Measurements from ENCODE around the gene HESX1.

HESX1 gene

GRCh38 chr3:57227204-57227929, 27.6 kb upstream of the HESX1 start, which contains the start of gene APPL1:
TSS of gene APPL1 (plus strand) at chr3:57227729. CDS start at chr3:57227884, 155 bp downstream.
- TF ChIP-seq CTCF (IDR thresholded peaks at IDR 0.05; ENCODE audit: low read depth, low read length) = no peak

GRCh38 chr3:57226176-57226575, 26.4 kb upstream of the HESX1 start:
- no peak for TF ChIP-seq CTCF (IDR thresholded peaks at IDR 0.05; ENCODE audit: low read depth, low read length)
- no peak overlapping the region for H3K4me3 ChIP-seq (ENCODE audit: low read depth, low read length)

More at GRCh38 chr3:57227204-57227929, 27.6 kb upstream of the HESX1 start, which contains the start of gene APPL1:
- H3K4me3 ChIP-seq (ENCODE audit: low read depth, low read length) = peak within 1 kb of the TSS; percentile 85

DNA sequence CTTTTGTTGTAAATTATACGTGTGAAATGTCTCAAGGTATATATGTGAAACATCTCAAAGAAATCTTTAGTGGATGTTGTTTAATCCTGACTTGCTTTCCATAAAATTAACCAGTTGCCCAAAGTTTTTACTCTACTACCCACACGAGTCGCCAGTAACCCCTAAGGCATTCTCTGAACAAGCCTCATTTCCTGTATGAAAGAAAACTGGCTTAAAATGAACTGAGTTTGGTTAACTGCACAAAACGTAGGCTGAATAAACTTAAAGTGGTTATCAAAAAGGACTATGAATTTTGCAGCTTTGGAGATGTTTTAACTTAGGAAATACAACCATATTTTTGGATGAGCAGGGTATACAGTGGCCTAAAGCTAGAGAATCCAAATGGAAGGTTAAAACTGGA, 25.1 kb upstream of the HESX1 start:
- H3K4me3 ChIP-seq (ENCODE audit: low read depth, low read length) = no peak overlapping the region
- no peak for TF ChIP-seq CTCF (IDR thresholded peaks at IDR 0.05; ENCODE audit: low read depth, low read length)

DNA sequence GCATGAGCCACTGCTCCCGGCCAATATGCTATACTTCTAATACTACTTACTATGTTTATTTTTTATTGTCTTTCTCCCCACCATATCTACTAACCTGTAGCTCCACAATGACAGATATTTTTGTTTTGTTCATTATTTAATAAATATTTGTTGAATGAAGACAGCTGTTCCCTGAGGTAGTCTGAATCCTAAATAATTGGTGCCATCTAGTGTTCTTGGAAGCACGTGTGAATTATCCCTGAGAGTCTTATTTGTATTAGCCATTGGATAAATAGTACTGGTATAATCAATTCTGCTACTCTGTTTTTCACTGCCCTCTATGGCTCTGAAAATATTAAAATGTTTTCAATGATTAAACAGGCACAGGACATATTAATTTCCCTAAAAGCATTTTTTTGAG, 22.1 kb upstream of the HESX1 start:
- H3K4me3 ChIP-seq (ENCODE audit: low read depth, low read length) = no peak overlapping the region
- TF ChIP-seq CTCF (IDR thresholded peaks at IDR 0.05; ENCODE audit: low read depth, low read length) = no peak

DNA sequence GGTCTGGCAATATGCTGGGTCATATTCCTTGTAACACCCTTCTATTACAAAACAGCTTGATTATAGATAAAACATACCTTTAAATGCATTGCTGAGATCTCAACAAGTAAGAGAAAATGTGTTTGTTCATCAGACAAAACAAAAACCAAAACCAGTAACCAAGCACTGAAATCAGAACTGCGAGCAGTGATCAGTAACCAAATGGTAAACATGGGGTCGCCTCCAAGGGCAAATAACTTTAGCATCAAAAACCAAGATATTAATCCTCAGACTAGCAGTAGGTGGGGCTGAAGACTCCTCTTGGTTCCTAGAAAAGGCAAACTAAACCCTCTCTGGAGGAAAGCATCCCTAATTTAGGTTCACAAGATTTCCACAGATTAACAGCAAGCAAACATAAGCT, 6.6 kb upstream of the HESX1 start:
- no peak for TF ChIP-seq CTCF (IDR thresholded peaks at IDR 0.05; ENCODE audit: low read depth, low read length)
- H3K4me3 ChIP-seq (ENCODE audit: low read depth, low read length) = no peak overlapping the region

- TF ChIP-seq CTCF (IDR thresholded peaks at IDR 0.05; ENCODE audit: low read depth, low read length) = no peak
These were observed 5.1 kb downstream of the HESX1 start for GRCh38 chr3:57194641-57195040.

GRCh38 chr3:57192028-57192427, 7.8 kb downstream of the HESX1 start:
- TF ChIP-seq CTCF (IDR thresholded peaks at IDR 0.05; ENCODE audit: low read depth, low read length) = no peak
- H3K4me3 ChIP-seq (ENCODE audit: low read depth, low read length) = no peak overlapping the region

More at GRCh38 chr3:57194641-57195040, 5.1 kb downstream of the HESX1 start:
- H3K4me3 ChIP-seq (ENCODE audit: low read depth, low read length) = no peak overlapping the region

Measured in WI38 (cell line).